SK-N-MC (cell line): Measurements from ENCODE around the gene NEB.

ENCODE experiments used
- EZH2 ChIP-seq: fragments of 200-600 bp; sonication (generic); IDR thresholded peaks from one replicate; pipeline ENCODE4 v1.6.1; 2017; ENCODE audit warnings: antibody characterized with exemption
- POLR2AphosphoS5 ChIP-seq: IDR thresholded peaks from 2 replicates; pipeline ENCODE4 v1.6.1; 2012; ENCODE audit warnings: mild to moderate bottlenecking, low read depth, low read length, borderline replicate concordance

GRCh38 chr2:151481744-151482143, 252.5 kb downstream of the NEB start:
- TF ChIP-seq EZH2 (no peak), POLR2AphosphoS5 (no peak)
